ENCODE measurements around the gene TMEM61. TPM values are rescaled to one million over a fixed set of nuclear protein-coding genes. Genes with fewer than 3 reads are reported as not detected.

Gene TMEM61
- total RNA-seq, 1 donor from 2014 or later: not detected

DNA sequence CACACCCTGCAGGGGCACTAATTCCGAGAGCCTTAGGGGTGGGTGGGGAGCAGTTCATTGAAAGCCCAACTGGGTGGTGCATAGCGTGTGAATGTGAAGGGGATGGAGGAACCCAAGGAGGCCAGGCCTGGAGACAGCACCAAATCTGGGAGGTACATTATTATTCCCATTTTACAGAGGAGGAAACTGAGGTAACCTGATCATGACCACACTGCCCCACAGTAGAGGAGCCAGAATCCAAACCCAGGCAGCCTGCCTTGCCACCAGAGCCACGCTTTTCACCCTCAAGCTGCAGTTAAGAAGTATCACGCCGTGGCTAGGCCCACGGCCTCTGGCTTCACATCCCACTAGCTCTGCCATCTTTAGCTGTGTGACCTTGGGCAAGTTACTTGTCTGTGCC is 17.7 kb downstream of the TMEM61 start:
- H3K4me2 ChIP-seq (ENCODE audit: low read length): no peak overlapping the region

DNA sequence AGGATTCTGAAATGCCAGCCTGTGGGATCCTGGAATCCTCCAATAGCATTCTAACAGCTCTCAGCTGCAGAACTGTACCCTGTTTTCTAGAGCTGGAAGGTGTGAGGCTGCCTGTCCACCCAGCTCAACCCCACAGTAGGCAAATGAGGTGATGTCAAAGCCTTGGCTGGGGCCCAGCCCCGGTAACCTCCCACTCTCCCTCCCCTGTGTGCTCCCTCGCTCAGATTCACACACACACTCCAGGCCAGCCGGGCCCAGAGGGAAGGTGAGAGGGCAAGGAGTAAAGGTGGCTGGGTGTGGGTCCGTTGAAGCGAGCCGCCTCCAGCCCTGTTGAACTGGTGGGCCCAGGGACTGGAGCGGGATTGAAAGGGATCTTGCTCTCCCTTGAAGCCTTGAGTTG is 18.2 kb downstream of the TMEM61 start, which contains the start of gene BSND:
BSND (plus strand) TSS at position 257 of the 400 bp plus-strand sequence. CDS start 254 bp downstream, outside the sequence.
- no peaks in the 10 kb centered on the region for H4K20me1 ChIP-seq (ENCODE audit: insufficient read depth, low read length)
- H3K27me3 Mint-ChIP-seq (ENCODE audit: low read depth, unreplicated experiment): peaks cover 56% of the 10 kb centered on the region
- H3K4me2 ChIP-seq (ENCODE audit: low read length): no peak within 1 kb of the TSS
- H3K4me3 ChIP-seq (ENCODE audit: insufficient read depth, low read depth, low read length): no peak within 1 kb of the TSS
- H3K79me2 ChIP-seq (ENCODE audit: insufficient read depth, low read length): no peaks in the 10 kb centered on the region
- H3K4me1 Mint-ChIP-seq (ENCODE audit: low read depth, unreplicated experiment): peaks cover 5% of the 10 kb centered on the region
- H2AFZ ChIP-seq (ENCODE audit: low read depth, low read length): no peak within 1 kb of the TSS
- peaks cover 7% of the 10 kb centered on the region for H3K4me1 ChIP-seq (ENCODE audit: insufficient read depth, low read length)
- FAIRE-seq (no peak), DNase-seq (ENCODE audit: low read depth) (no peak)
- TF ChIP-seq EZH2 (IDR thresholded peaks at IDR 0.05; ENCODE audit: insufficient read depth, low read length): no peak
- TF ChIP-seq, protein P1, sequence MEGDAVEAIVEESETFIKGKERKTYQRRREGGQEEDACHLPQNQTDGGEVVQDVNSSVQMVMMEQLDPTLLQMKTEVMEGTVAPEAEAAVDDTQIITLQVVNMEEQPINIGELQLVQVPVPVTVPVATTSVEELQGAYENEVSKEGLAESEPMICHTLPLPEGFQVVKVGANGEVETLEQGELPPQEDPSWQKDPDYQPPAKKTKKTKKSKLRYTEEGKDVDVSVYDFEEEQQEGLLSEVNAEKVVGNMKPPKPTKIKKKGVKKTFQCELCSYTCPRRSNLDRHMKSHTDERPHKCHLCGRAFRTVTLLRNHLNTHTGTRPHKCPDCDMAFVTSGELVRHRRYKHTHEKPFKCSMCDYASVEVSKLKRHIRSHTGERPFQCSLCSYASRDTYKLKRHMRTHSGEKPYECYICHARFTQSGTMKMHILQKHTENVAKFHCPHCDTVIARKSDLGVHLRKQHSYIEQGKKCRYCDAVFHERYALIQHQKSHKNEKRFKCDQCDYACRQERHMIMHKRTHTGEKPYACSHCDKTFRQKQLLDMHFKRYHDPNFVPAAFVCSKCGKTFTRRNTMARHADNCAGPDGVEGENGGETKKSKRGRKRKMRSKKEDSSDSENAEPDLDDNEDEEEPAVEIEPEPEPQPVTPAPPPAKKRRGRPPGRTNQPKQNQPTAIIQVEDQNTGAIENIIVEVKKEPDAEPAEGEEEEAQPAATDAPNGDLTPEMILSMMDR (IDR thresholded peaks at IDR 0.05; ENCODE audit: insufficient read depth, low read depth, low read length): no peak
- no peaks in the 10 kb centered on the region for H3K36me3 ChIP-seq (ENCODE audit: insufficient read depth, low read length)
- H3K9me3 Mint-ChIP-seq (ENCODE audit: unreplicated experiment): no peaks in the 10 kb centered on the region
- no peak within 1 kb of the TSS for H3K27ac Mint-ChIP-seq (ENCODE audit: unreplicated experiment)
- no peak within 1 kb of the TSS for H3K4me3 Mint-ChIP-seq (ENCODE audit: unreplicated experiment)
- no peak within 1 kb of the TSS for H3K27ac ChIP-seq (ENCODE audit: low read depth, low read length)
- H3K9me3 ChIP-seq (ENCODE audit: insufficient read depth, low read depth, low read length): no peaks in the 10 kb centered on the region
- peaks cover 1% of the 10 kb centered on the region for H3K36me3 Mint-ChIP-seq (ENCODE audit: low read depth, unreplicated experiment)
- H3K27me3 ChIP-seq (ENCODE audit: insufficient read depth, low read length): peaks cover 34% of the 10 kb centered on the region
- no peak within 1 kb of the TSS for H3K9ac ChIP-seq (ENCODE audit: low read length)

More for the DNA sequence above, 17.7 kb downstream of the TMEM61 start:
- Histone ChIP-seq H3K27me3 (ENCODE audit: insufficient read depth, low read length) (peaks cover 34% of the 10 kb centered on the region), H3K4me3 (ENCODE audit: insufficient read depth, low read depth, low read length) (no peak overlapping the region), H3K9me3 (ENCODE audit: insufficient read depth, low read depth, low read length) (no peaks in the 10 kb centered on the region), H2AFZ (ENCODE audit: low read depth, low read length) (no peak overlapping the region), H3K9ac (ENCODE audit: low read length) (no peak overlapping the region), H3K79me2 (ENCODE audit: insufficient read depth, low read length) (no peaks in the 10 kb centered on the region), H3K4me1 (ENCODE audit: insufficient read depth, low read length) (peaks cover 7% of the 10 kb centered on the region), H3K27ac (ENCODE audit: low read depth, low read length) (no peak overlapping the region), H4K20me1 (ENCODE audit: insufficient read depth, low read length) (no peaks in the 10 kb centered on the region), H3K36me3 (ENCODE audit: insufficient read depth, low read length) (no peaks in the 10 kb centered on the region)
- TF ChIP-seq, protein P1 (IDR thresholded peaks at IDR 0.05; ENCODE audit: insufficient read depth, low read depth, low read length): no peak
- TF ChIP-seq EZH2 (IDR thresholded peaks at IDR 0.05; ENCODE audit: insufficient read depth, low read length): no peak
- H3K9me3 Mint-ChIP-seq (ENCODE audit: unreplicated experiment): no peaks in the 10 kb centered on the region
- peaks cover 1% of the 10 kb centered on the region for H3K36me3 Mint-ChIP-seq (ENCODE audit: low read depth, unreplicated experiment)
- DNase-seq (ENCODE audit: low read depth) (no peak), FAIRE-seq (no peak)
- peaks cover 56% of the 10 kb centered on the region for H3K27me3 Mint-ChIP-seq (ENCODE audit: low read depth, unreplicated experiment)
- no peak overlapping the region for H3K27ac Mint-ChIP-seq (ENCODE audit: unreplicated experiment)
- H3K4me3 Mint-ChIP-seq (ENCODE audit: unreplicated experiment): no peak overlapping the region
- H3K4me1 Mint-ChIP-seq (ENCODE audit: low read depth, unreplicated experiment): peaks cover 5% of the 10 kb centered on the region
